ENCODE results near the gene PARP3.
"Not testable (repeated sequence)": the region's sequence is repeated elsewhere in the genome, so short reads cannot be mapped to it uniquely, and the experiment has no call there.

PARP3 gene

DNA sequence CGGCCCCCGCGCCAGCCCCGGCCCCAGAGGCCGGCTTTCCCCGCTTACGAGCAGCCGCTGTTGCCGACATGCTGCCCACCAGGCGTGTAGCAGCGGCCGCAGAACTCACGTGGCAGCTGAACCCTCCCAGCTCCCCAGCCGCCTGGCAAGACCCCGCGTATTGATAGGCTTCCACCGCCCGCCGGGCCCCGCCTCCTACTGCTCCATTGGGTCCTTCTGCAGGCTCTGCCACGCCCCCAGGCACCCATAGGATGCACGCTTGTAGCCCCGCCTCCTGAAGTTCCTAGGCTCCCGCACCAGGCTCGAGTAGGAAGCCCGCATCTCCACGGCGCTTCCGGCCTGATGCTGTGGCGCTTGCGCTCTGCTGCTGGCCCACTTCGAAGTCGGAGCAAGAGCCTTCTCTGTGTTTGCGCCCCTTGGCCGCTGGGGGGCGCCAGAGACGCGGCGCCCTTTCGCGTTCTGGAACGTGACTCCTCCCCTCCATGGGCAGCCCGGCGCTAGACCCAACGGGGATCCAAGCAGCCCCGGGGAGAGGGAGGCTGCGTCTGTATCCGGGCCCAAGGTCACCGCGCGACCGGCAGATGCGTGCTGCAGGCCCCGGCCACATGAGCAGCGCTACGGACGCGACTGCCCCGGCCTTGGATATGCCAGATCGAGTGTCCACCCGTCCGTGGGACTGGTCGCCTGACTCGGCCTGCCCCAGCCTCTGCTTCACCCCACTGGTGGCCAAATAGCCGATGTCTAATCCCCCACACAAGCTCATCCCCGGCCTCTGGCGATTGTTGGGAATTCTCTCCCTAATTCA is at the start of gene PARP3, which contains the start of gene RRP9:
Gene PARP3, plus strand, starts transcription at position 566 of the 805 bp plus-strand sequence. CDS start 993 bp downstream, outside the sequence.
Gene RRP9, minus strand, starts transcription at position 107 of the 805 bp plus-strand sequence. Its CDS starts 37 bp downstream, at position 70.
- DNase-seq: peak; percentile 100

DNA sequence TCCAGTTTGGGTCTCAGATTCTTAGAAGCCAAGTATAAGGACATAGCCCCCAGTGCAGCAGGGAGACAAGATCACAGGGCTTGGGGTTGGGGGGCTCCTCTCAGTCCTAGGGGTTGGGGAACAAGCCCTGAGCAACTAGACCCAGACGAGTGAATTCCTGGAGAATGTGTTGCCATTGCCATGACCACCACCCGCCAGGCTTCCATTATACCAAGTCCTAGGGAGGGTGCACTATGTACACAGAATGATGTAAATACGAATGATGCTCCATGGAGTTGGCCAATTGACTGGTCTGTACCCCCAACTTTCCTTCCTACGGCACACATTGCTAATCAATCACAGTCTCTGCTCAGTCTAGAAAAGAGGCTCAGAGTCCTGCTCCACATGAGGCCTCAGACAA is 47.8 kb upstream of the PARP3 start:
- DNase-seq: no peak

DNA sequence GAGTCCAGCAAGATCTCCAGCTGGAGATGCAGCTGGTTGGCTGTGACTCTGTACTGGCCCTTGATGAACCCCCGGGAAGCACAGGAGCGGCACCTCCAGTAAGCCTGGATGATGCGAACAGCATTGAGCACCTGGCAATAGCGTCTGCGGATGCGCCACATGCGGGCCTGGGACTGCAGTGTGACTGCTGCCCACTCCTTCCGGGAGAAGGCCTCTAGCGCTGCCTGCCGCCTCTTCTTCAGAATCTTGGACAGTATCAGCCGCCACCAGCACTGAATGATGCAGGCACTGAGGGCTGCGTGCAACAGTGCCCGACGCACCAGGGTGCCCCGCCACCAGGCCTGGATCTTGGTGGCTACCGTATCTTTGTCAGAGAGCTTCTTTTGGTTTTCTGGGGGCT is 47.2 kb upstream of the PARP3 start:
- DNase-seq: no peak

DNA sequence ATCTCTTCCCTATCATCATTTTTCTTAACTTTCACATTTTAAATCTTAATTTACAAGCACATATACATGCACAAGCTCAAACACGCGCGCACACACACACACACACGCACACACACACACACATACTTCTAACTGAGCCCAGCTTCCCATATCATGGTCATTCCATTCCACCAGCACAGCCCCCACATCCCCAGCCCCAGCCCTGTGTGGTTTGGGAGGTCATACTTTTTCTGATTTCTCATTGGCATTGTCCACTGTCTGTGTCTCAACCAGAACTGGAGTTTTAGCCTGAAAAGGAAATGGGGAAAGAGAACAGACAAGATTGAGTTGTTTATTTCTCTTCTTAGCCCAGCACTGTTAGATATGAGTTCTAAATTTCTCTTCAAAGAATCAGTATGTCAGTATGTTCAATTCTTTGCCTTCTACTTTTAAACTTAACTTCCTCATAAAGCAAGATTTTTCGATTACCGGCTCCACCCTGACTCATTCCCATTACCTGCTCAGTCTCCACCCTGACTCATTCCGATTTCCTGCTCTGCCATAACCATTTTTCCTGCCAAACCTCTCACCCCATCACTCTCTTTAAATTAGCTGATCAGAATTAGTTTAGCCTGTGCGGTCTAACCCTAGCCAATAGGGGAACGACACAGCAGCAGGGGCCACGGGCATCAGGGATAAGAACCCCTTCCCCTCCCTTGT is 45.4 kb upstream of the PARP3 start:
- DNase-seq: no peak

DNA sequence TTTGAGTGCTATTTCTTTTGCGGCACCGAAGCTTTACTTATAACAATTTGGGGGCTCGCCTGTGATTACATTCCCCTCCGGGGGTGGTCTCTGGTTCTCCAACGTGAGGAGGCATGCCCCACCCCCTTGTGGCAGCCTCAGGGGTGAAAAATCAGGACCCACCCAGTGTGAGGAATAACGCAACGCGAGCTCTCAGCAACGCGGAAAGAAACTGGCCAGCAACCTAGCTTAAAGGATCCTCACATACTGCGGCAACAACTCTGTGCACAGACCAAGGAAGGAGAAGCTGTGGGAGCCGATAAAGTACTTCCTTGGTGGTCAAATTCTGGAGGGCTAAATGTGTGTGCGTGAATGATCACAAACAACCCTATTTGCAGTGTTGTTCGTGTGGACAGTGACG is 44.8 kb upstream of the PARP3 start:
- no peak for DNase-seq

DNA sequence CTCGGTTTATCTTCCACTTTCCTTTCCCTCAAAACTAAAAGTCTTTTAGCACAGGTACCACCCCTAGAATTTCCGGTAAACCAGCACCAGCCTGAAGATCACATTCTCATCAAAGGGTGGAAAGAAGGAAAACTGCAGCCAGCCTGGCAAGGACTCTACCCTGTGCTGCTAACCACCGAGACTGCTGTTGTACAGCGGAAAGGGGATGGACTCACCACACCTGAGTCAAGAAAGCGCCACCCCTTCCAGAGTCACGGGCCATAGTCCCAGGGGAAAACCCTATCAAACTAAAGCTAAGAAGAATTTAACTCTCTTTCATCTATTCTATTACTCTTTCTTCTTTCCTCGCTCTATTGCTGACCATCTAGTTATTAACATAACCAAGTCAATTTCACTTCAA is 42.1 kb upstream of the PARP3 start:
- DNase-seq: not testable (repeated sequence)

DNA sequence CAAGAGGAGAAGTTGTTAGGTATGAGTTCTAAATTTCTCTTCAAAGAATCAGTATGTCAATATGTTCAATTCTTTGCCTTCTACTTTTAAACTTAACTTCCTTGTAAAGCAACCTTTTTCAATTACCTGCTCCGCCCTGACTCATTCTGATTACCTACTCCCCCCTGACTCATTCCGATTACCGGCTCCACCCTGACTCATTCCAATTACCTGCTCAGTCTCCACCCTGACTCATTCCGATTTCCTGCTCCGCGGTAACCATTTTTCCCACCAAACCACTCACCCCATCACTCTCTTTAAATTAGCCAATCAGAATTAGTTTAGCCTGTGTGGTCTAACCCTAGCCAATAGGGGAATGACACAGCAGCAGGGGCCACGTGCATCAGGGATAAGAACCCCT is 39.8 kb upstream of the PARP3 start:
- DNase-seq: peak; percentile 46

DNA sequence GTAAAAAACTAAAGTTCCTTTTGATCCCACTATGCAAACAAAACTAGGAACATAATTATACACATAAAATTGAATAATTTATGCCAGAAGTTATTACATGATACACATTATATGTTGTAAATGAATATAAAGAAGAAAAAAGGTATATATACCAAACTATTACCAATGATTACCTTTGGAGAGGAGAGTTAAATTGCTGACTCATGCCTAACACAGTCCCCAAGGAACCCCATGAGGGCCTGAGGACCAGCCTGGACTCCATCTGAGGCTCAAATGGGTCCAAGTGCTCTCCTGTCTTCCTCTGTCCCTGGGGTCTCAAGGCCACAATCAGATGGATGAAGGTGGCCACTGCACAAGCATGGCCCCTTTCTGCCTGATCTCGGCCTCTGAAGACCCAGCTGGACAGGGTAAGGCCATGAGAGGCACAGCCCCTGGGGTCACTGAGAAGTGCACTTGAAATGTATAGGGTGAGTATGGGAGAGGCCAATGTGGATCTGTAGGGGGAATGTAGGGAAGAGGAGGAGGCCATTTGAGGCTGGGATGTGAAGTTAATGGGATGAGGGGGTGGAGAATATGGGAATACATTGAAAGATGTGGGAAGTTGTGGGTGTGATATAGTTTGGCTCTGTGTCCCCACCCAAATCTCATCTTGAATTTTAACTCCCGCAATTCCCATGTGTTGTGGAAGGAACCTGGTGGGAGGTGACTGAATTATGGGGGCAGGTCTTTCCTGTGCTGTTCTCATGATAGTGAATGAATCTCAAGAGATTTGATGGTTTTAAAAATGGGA is 37.9 kb upstream of the PARP3 start:
- DNase-seq: no peak

DNA sequence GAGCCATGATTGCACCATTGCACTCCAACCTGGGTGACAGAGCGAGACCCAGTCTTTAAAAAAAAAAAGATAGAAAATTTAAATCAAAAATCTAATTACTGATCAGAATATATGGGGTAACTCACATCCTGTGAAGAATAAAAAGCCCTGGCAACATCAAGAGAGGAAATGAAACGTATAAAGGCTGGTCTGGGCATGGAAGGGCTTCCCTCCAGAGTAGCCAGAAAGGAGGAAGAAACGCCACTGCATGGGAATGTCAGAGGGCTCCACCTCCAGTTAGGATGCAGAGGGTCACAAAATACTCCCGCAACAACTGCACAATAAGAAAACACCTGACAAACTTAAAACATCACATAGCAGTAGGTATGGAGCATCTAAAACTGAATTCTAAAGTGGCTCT is 34.1 kb upstream of the PARP3 start:
- no peak for DNase-seq

DNA sequence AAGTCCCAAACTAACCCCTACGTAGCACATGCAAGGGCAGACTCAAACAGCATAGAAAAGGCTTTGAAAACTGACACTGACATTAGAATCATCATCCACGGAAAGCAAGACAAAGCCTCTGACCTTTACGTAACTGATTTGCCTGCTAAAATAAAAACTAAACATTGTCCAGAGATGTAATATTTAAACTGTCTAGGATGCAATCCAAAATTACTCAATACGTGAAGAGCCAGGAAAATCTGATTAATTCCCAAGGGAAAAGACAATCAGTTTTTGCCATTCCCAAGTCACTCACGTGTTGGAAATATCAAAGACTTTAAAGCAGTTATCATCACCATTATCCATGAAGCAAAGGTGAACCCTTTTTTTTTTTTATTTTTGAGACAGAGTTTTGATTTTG is 25.7 kb upstream of the PARP3 start:
- no peak for DNase-seq

DNA sequence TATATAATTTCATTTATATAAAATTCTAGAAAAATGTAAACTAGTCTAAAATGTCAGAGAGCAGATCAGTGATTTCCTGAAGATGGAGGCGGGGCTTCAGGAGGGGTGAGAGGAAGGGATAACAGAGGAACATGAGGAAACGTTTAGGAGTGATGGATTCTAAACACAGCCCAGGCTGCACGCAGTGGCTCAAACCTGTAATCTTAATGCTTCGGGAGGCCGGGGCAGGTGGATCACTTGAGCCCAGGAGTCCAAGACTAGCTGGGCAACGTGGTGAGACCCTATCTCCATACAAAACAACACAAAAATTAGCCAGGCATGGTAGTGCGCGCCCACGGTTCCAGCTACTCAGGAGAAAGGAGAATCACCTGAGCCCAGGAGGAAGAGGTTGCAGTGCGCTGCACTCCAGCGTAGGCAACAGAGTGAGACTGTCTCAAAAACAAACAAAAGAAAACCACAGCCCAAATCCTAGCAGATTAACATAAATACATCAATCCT is 21.0 kb upstream of the PARP3 start:
- DNase-seq: no peak

DNA sequence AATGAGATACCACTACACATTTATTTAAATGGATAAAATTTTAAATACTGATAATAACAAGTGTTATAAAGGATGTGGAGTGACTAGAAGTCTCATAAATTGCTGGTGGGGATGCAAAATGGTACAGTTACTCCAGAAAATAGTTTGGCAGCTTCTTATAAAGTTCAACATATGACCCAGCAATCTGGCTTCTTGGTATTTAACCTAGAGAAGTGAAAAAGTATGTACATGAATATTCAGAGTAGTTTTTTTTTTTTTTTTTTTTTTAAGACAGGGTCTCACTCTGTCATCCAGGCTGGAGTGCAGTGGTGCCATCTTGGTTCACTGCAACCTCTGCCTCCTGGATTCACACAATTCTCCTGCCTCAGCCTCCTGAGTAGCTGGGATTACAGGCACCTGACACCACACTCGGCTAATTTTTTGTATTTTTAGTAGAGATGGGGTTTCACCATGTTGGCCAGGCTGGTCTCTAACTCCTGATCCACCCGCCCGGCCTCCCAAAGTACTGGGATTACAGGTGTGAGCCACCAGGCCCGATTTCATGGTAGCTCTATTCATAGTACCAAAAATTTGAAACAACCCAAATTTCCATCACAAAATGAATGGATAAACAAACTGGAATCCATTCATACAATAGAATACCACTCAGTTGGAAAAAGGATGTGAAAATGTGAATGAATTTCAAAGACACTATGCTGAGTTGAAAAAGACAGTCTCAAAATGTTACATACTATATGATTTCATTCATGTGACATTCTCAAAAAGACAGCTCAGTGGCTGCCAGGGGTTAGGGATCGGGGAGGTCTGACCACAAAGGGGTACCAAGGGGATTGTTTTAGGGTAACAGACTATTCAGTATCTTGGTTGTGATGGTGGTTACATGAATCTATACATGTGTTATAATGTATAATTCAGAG is 14.8 kb upstream of the PARP3 start:
- no peak for DNase-seq

DNA sequence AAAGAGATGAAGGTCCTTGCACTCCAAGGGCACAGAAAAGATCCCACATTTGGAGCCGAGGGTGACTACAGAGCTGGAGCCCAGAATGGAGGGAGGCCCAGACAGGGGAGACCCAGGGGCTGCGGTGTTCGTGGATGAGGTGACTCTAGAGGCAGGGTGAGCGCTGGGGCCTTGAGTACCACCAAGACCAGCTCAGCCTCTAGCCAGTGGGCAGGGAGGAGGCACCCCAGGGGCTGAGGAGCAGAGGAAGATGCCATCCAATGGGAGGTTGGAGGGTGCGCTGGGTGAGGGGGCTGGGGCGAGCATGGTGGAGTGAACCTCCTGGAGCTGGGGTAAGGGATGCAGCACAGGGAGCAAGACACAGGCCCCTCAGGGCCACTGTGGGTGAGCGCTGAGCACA is 13.7 kb upstream of the PARP3 start:
- DNase-seq: no peak

DNA sequence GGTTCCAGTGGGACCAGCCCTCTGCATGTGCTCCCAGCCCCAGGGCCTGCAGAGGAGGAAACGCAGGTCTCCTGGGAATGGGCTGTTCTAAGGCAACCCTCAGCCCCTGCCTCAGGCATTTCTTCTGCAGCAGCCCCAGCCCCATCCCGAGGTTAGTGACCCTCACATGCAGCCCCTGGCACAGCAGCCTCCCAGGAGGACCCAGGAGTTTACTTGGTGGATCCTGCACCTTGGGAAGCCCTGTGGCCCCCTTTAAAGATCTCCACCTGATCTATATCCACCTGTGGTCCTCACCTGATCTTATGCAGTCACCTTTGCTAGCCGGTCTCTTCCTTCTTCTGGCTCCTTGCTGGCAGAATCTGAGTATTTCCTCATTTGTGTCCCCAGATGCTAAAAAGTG is 13.2 kb upstream of the PARP3 start:
- not testable (repeated sequence) for DNase-seq

DNA sequence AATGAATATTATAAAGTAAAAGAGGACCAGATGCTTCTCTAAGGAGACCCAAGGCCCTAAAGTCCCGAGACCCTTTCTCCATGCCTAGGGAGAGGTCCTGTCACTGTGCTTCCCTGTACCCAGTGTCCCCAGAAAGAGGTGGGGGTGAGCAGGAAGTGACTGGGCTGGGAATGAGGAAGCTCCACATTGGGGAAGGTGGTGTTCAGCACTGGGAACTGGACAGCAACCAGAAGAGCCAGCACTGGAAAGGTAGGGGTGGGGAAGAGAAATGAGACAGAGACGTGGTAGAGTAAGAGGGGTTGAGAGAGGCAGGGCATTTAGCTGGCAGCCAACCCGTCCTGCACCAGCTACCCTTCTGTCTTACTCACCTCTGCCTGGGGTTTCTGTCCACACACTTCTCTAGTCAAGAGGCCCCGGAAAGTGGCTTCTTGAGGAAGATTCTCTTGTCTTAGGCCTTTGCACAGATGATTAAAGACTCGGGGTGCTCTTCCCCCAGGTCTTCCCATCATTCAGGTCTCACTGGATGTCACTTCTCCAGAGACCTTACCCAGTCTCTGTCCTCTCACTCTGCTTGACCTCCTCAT is 12.7 kb upstream of the PARP3 start:
- DNase-seq: no peak

DNA sequence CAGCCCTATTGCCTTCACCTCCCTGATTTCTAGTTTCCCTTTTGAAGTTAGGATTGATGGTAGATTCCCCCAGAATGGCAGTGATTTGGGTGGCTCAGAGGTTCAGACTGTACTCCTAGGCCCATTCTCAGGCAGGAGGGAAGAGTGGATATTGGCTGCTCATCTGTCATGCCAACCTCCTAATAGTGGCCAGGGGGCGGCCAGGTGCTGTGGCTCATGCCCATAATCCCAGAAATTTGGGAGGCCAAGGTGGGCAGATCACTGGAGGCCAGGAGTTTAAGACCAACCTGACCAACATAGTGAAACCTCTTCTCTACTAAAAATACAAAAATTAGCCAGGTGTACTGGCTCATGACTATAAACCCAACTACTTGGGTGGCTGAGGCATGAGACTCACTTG is 11.7 kb upstream of the PARP3 start:
- no peak for DNase-seq

DNA sequence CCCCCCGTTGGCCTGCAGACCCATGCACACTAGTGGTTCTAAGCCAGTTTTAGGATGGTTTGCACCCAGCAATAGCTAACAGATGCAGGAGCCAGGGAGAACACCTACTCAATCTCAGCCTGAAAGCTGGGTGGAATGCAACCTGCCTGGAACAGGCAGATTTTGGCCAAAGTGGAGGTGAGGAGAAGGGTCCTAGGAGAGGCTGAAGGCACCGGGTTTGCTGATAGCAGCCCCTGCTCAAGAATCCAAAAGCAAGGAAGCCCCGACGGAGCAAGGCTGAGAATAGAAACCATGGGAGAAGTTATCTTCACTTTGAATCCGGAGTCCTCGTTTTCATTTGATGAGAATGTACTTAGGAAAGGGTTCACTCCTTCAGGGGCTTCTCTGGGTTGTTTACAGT is 10.4 kb upstream of the PARP3 start:
- DNase-seq: no peak

DNA sequence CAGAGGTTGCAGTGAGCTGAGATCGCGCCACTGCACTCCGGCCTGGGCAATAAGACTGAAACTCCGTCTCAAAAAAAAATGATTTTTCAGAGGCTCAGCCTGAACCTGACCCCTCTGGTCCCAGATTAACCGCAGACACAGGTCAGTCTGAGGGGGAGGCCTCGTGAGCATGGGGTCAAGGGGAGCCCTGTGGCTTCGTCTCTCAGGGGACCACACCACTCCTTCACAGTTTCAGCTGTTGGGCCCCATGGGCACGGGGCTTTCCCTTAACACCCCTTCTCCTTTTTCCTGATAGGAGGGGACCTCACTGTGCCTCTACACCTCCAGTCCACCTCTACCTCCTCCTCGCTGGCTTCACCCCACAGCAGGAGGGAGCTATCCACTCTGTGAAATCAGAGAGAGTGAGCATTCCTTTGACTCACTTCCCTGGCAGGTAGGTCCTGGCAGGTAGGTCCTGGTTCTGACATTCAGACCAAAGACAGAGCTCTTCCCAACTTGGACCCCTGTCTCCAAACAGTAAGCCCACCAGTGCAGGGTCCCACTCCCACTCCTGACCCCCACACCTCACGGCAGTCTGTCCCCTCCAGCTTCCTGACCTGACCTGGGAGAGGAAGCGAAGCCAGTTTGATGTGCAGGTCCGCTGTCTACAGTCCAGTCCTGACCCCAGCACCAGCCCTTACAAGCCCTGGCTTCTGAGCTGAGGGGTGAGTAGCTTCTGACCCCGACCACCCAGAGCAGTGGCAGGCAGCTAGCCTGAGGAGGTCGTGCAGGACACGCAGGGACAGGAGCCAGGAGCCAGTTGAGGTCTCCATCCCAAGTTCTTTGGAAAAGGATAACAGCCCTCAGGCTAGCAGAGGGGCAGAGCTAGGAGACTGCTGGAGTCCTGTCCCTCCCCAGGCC is 9.4 kb upstream of the PARP3 start:
- no peak for DNase-seq

DNA sequence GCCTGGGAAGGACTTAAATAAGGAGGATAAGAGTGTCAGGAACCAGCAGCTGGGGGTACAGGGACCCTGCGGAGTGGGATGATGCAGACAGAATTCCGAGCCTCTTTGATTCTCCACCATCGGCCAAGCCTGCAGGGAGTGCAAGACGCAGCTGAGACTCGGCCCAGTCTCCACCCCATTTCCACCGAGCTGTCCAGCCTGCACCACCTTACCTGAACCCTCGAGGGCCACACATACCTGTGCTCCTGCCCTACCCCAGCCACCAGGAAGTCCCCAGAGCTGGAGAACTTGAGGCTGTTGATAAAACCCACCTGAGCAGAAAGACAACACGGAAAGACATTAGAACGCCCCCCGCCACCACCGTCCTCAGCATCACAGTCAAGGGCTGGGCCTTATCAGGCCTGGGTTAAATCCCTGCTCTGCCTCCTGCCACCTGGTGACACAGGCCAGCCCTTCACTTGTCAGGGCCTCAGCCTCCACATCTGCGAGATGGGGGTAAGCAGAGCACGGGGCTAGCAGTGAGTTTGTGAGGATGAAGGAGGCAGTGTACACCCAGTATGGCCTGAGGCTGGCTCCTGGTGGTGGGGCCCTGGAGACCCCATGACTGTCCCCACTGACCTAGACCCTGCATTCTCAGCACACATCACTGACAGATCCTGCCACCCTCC is 8.6 kb upstream of the PARP3 start:
- DNase-seq: no peak
